ENCODE results near the gene DLL4.

Gene DLL4

GRCh38 chr15:40928821-40929659 lies at the start of gene DLL4:
DLL4 (plus strand) TSS chr15:40929340; CDS start chr15:40929669, 329 bp downstream.
- peak; percentile 53 for DNase-seq (ENCODE audit: low read depth)

- no peak for DNase-seq (ENCODE audit: low read depth)
Observed at GRCh38 chr15:40879609-40880008, 49.5 kb upstream of the DLL4 start.

- DNase-seq (ENCODE audit: low read depth) = no peak
Observed at GRCh38 chr15:40881351-40881750, 47.8 kb upstream of the DLL4 start.

GRCh38 chr15:40886586-40886985 lies 42.6 kb upstream of the DLL4 start:
- DNase-seq (ENCODE audit: low read depth) = no peak

GRCh38 chr15:40889112-40889511 lies 40.0 kb upstream of the DLL4 start:
- DNase-seq (ENCODE audit: low read depth) = no peak

- no peak for DNase-seq (ENCODE audit: low read depth)
Observed at GRCh38 chr15:40891138-40891537, 38.0 kb upstream of the DLL4 start.

- DNase-seq (ENCODE audit: low read depth) = peak; percentile 54
Observed at GRCh38 chr15:40891810-40892446, 37.2 kb upstream of the DLL4 start.

GRCh38 chr15:40892447-40893012 lies 36.6 kb upstream of the DLL4 start:
- no peak for DNase-seq (ENCODE audit: low read depth)

GRCh38 chr15:40893019-40893670 lies 36.0 kb upstream of the DLL4 start:
- no peak for DNase-seq (ENCODE audit: low read depth)

- DNase-seq (ENCODE audit: low read depth) = peak; percentile 96
Observed at GRCh38 chr15:40893733-40894680, 35.1 kb upstream of the DLL4 start, which contains the start of gene VPS18. VPS18 (plus strand) TSS chr15:40894450; CDS start chr15:40894769, 319 bp downstream.

- peak; percentile 80 for DNase-seq (ENCODE audit: low read depth)
Observed at GRCh38 chr15:40894681-40895448, 34.3 kb upstream of the DLL4 start.

- no peak for DNase-seq (ENCODE audit: low read depth)
Observed at GRCh38 chr15:40899536-40900207, 29.5 kb upstream of the DLL4 start.

GRCh38 chr15:40900256-40901052 lies 28.7 kb upstream of the DLL4 start:
- no peak for DNase-seq (ENCODE audit: low read depth)

- DNase-seq (ENCODE audit: low read depth) = no peak
Observed at GRCh38 chr15:40901053-40901443, 28.1 kb upstream of the DLL4 start.

- DNase-seq (ENCODE audit: low read depth) = peak; percentile 80
Observed at GRCh38 chr15:40902605-40903561, 26.3 kb upstream of the DLL4 start.

GRCh38 chr15:40904552-40905201 lies 24.5 kb upstream of the DLL4 start:
- no peak for DNase-seq (ENCODE audit: low read depth)
